Measurements from ENCODE around the gene ABCB8. TPM values are rescaled to one million over a fixed set of nuclear protein-coding genes. Genes with fewer than 3 reads are reported as not detected.
"Not testable (repeated sequence)": the region's sequence is repeated elsewhere in the genome, so short reads cannot be mapped to it uniquely, and the experiment has no call there.

Gene ABCB8
- total RNA-seq, 2 donors from 2014 or later: 35.9 to 37.2 TPM

GRCh38 chr7:151011097-151011409, 17.2 kb upstream of the ABCB8 start:
- H3K27ac ChIP-seq (ENCODE audit: low read depth, low read length): no peak overlapping the region
- H3K27me3 ChIP-seq (ENCODE audit: control insufficient read depth, insufficient read depth, low read length, poor library complexity, severe bottlenecking): no peaks in the 10 kb centered on the region
- DNase-seq: no peak

DNA sequence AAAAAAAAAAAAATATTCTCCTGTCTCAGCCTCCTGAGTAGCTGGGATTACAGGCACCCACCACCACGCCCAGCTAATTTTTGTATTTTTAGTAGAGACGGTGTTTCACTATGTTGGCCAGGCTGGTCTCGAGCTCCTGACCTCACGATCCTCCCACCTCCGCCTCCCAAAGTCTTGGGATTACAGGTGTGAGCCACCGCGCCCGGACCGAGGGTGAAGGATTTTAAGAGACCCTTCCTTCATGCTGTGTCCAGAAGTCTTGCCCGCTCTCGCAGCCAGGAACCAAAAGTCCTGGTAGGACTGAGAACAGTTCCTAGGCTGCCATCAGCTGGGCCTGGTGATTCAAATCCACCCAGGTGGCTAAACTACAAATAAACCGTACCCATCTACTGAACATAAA, 16.6 kb upstream of the ABCB8 start:
- 86 to 88% methylated on average over 10 to 12 of the region's 12 CpGs for WGBS, 2 experiments (ENCODE audit: insufficient coverage in 1 of 2, insufficient read length in 1 of 2)
- not testable (repeated sequence) for H3K9ac ChIP-seq (ENCODE audit: extremely low read depth, low read length, poor library complexity, severe bottlenecking); H3K4me1 ChIP-seq (ENCODE audit: control insufficient read depth, insufficient read depth, low read length); DNase-seq; H3K9me3 ChIP-seq (ENCODE audit: control insufficient read depth, low read length); H3K9me3 Mint-ChIP-seq; H3K36me3 Mint-ChIP-seq (ENCODE audit: low read depth); H3K27ac Mint-ChIP-seq; H3K36me3 ChIP-seq (ENCODE audit: control insufficient read depth, insufficient read depth, low read length); H3K4me3 Mint-ChIP-seq; H3K27ac ChIP-seq (ENCODE audit: low read depth, low read length); H3K27me3 ChIP-seq (ENCODE audit: control insufficient read depth, insufficient read depth, low read length, poor library complexity, severe bottlenecking); H3K4me3 ChIP-seq (ENCODE audit: low read length)
- Mint-ChIP-seq H3K27me3 (ENCODE audit: insufficient read depth) (peaks cover 53% of the 10 kb centered on the region), H3K4me1 (peaks cover 21% of the 10 kb centered on the region)

More at GRCh38 chr7:151011097-151011409, 17.2 kb upstream of the ABCB8 start:
- Histone ChIP-seq H3K9me3 (ENCODE audit: control insufficient read depth, low read length) (no peaks in the 10 kb centered on the region), H3K4me1 (ENCODE audit: control insufficient read depth, insufficient read depth, low read length) (peaks cover 9% of the 10 kb centered on the region), H3K9ac (ENCODE audit: extremely low read depth, low read length, poor library complexity, severe bottlenecking) (no peak overlapping the region), H3K4me3 (ENCODE audit: low read length) (no peak overlapping the region), H3K36me3 (ENCODE audit: control insufficient read depth, insufficient read depth, low read length) (no peaks in the 10 kb centered on the region)
- Mint-ChIP-seq H3K27me3 (ENCODE audit: insufficient read depth) (peaks cover 48% of the 10 kb centered on the region), H3K9me3 (no peaks in the 10 kb centered on the region), H3K4me1 (peaks cover 21% of the 10 kb centered on the region), H3K4me3 (no peak overlapping the region), H3K27ac (no peak overlapping the region), H3K36me3 (ENCODE audit: low read depth) (no peaks in the 10 kb centered on the region)
- WGBS, 2 experiments (ENCODE audit: insufficient coverage in 1 of 2, insufficient read length in 1 of 2): 67 to 88% methylated on average over 1 of the region's 1 CpG
- TF ChIP-seq, protein P1, sequence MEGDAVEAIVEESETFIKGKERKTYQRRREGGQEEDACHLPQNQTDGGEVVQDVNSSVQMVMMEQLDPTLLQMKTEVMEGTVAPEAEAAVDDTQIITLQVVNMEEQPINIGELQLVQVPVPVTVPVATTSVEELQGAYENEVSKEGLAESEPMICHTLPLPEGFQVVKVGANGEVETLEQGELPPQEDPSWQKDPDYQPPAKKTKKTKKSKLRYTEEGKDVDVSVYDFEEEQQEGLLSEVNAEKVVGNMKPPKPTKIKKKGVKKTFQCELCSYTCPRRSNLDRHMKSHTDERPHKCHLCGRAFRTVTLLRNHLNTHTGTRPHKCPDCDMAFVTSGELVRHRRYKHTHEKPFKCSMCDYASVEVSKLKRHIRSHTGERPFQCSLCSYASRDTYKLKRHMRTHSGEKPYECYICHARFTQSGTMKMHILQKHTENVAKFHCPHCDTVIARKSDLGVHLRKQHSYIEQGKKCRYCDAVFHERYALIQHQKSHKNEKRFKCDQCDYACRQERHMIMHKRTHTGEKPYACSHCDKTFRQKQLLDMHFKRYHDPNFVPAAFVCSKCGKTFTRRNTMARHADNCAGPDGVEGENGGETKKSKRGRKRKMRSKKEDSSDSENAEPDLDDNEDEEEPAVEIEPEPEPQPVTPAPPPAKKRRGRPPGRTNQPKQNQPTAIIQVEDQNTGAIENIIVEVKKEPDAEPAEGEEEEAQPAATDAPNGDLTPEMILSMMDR (conservative IDR thresholded peaks at IDR 0.05): no peak

GRCh38 chr7:151012031-151012692, 16.1 kb upstream of the ABCB8 start:
- Mint-ChIP-seq H3K4me1 (peaks cover 21% of the 10 kb centered on the region), H3K27me3 (ENCODE audit: insufficient read depth) (peaks cover 59% of the 10 kb centered on the region), H3K36me3 (ENCODE audit: low read depth) (no peaks in the 10 kb centered on the region), H3K27ac (peak overlapping the region; percentile 2), H3K9me3 (no peaks in the 10 kb centered on the region), H3K4me3 (no peak overlapping the region)
- Histone ChIP-seq H3K4me1 (ENCODE audit: control insufficient read depth, insufficient read depth, low read length) (peaks cover 9% of the 10 kb centered on the region), H3K27ac (ENCODE audit: low read depth, low read length) (no peak overlapping the region), H3K9ac (ENCODE audit: extremely low read depth, low read length, poor library complexity, severe bottlenecking) (no peak overlapping the region), H3K36me3 (ENCODE audit: control insufficient read depth, insufficient read depth, low read length) (no peaks in the 10 kb centered on the region), H3K4me3 (ENCODE audit: low read length) (no peak overlapping the region), H3K27me3 (ENCODE audit: control insufficient read depth, insufficient read depth, low read length, poor library complexity, severe bottlenecking) (peaks cover 8% of the 10 kb centered on the region), H3K9me3 (ENCODE audit: control insufficient read depth, low read length) (no peaks in the 10 kb centered on the region)
- DNase-seq: peak; percentile 52
- TF ChIP-seq, protein P1 (conservative IDR thresholded peaks at IDR 0.05): no peak
- 77 to 88% methylated on average over 2 to 6 of the region's 6 CpGs for WGBS, 2 experiments (ENCODE audit: insufficient coverage in 1 of 2, insufficient read length in 1 of 2)

- H3K27me3 Mint-ChIP-seq (ENCODE audit: insufficient read depth): peaks cover 66% of the 10 kb centered on the region
- no peak overlapping the region for H3K27ac ChIP-seq (ENCODE audit: low read depth, low read length)
- no peaks in the 10 kb centered on the region for H3K36me3 Mint-ChIP-seq (ENCODE audit: low read depth)
- peaks cover 15% of the 10 kb centered on the region for H3K27me3 ChIP-seq (ENCODE audit: control insufficient read depth, insufficient read depth, low read length, poor library complexity, severe bottlenecking)
- no peaks in the 10 kb centered on the region for H3K36me3 ChIP-seq (ENCODE audit: control insufficient read depth, insufficient read depth, low read length)
- peaks cover 21% of the 10 kb centered on the region for H3K4me1 Mint-ChIP-seq
- H3K4me3 ChIP-seq (ENCODE audit: low read length): no peak overlapping the region
- H3K27ac Mint-ChIP-seq: peak overlapping the region; percentile 2
- peak; percentile 87 for DNase-seq
- no peak overlapping the region for H3K9ac ChIP-seq (ENCODE audit: extremely low read depth, low read length, poor library complexity, severe bottlenecking)
- TF ChIP-seq, protein P1 (conservative IDR thresholded peaks at IDR 0.05): peak; percentile 79
- no peaks in the 10 kb centered on the region for H3K9me3 ChIP-seq (ENCODE audit: control insufficient read depth, low read length)
- peaks cover 9% of the 10 kb centered on the region for H3K4me1 ChIP-seq (ENCODE audit: control insufficient read depth, insufficient read depth, low read length)
- WGBS, 2 experiments (ENCODE audit: insufficient coverage in 1 of 2, insufficient read length in 1 of 2): 34 to 59% methylated on average over 14 to 23 of the region's 23 CpGs
- H3K9me3 Mint-ChIP-seq: no peaks in the 10 kb centered on the region
- H3K4me3 Mint-ChIP-seq: peak overlapping the region; percentile 31
Measured at GRCh38 chr7:151012911-151013347, 15.3 kb upstream of the ABCB8 start.
